ENCODE measurements around the gene XPR1.

The XPR1 gene

DNA sequence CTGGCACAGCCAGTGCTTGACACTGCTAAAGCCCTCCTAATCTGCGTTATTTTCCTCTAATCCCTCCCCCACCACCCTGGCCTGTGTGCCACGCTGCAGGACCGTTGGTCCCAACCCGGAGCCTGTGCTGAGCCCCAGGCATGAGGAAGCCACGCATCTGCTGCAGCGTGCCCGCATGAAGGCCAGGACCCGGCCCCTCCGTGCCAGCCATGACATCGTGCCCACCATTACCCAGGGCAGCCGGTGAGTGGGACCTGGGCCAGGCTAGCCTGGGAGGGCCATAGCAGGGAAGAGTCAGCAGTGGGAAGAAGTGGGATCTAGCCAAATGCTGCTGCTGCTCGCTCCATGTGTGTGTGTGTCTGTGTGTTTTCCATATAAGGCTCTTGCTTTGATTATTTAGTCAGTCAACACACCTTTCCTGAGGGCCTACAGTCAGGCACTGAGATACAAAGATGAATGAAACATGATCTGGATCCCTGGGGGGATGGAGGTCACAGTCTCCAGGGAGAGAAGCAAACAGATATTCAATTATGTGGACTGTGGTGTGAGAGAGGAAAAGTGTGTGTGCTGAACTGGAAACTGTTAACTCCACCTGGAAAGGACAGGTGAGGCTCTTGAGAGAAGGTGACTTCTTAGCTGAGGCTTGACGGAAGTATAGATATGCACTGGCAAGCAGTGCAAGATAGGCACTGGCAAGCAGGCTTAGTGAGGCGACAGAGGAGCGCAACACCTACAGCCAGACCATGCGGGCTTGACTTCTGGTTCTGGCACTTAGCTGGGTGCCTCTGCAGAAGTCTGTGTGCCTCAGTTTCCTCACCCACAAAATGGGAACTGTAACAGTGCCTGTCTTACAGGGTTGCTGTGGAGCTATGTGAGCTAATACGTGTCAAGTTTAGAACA lies 296.8 kb downstream of the XPR1 start:
- no peak overlapping the region for H3K27ac ChIP-seq
- peaks cover 0 to 31% (median 14%) of the 10 kb centered on the region in 3 donors for H3K36me3 ChIP-seq
- no peaks in the 10 kb centered on the region for H3K9me3 ChIP-seq
- no peak overlapping the region for H3K4me3 ChIP-seq
- TF ChIP-seq, protein P1, sequence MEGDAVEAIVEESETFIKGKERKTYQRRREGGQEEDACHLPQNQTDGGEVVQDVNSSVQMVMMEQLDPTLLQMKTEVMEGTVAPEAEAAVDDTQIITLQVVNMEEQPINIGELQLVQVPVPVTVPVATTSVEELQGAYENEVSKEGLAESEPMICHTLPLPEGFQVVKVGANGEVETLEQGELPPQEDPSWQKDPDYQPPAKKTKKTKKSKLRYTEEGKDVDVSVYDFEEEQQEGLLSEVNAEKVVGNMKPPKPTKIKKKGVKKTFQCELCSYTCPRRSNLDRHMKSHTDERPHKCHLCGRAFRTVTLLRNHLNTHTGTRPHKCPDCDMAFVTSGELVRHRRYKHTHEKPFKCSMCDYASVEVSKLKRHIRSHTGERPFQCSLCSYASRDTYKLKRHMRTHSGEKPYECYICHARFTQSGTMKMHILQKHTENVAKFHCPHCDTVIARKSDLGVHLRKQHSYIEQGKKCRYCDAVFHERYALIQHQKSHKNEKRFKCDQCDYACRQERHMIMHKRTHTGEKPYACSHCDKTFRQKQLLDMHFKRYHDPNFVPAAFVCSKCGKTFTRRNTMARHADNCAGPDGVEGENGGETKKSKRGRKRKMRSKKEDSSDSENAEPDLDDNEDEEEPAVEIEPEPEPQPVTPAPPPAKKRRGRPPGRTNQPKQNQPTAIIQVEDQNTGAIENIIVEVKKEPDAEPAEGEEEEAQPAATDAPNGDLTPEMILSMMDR (IDR thresholded peaks at IDR 0.05) = no peak
- intact Hi-C loops (cut with DNase I; ENCODE audit: low total_unique reads) = no loop called here
- H3K27me3 ChIP-seq = no peaks in the 10 kb centered on the region
- no peak for DNase-seq
- peaks cover 0 to 20% (median 6%) of the 10 kb centered on the region in 4 donors for H3K4me1 ChIP-seq

DNA sequence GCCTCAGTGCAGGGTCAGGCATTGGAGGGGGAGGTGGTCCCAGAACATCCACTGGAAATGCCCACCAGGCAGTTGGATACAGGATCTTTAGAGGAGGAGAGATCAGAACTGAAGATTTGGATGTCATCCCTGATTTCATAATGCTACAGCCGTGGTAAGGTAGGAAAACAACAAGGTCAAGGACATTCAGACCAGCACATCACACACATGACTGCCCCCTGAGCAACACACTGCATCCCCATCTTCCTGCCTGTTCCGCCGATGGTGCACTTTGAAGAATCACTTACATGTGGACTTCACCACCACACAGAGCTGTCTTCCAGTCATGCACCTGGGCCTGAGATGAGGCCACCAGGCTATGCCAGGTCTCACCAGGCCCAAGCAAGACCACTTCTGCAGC lies 297.6 kb downstream of the XPR1 start:
- TF ChIP-seq, protein P1 (IDR thresholded peaks at IDR 0.05) = no peak
- H3K4me1 ChIP-seq = peaks cover 0 to 20% (median 6%) of the 10 kb centered on the region in 4 donors
- intact Hi-C loops (cut with DNase I; ENCODE audit: low total_unique reads) = no loop called here
- no peak overlapping the region for H3K27ac ChIP-seq
- H3K9me3 ChIP-seq = no peaks in the 10 kb centered on the region
- H3K36me3 ChIP-seq = peaks cover 0 to 31% (median 14%) of the 10 kb centered on the region in 3 donors
- H3K27me3 ChIP-seq = no peaks in the 10 kb centered on the region
- H3K4me3 ChIP-seq = no peak overlapping the region
- DNase-seq = no peak

DNA sequence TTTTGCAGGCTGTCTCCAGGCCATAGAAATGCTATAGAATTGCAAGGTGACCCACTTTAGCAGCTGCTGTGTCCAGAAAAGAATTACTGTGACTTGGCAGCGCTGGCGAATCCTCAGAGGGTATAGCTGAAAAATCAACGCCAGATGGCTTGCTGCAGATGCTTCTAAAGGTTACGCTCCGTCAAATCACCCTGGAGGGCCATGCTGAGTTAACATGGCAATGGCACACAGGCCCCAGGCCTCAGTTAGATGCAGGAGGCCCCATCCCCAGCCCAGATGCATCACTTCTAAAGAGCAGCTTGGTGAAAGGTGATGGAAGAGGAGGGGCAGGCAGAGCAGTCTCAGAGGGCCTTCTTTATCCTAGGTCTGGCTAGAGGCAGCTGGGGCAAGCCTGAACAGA lies 298.9 kb downstream of the XPR1 start:
- intact Hi-C loops (cut with DNase I; ENCODE audit: low total_unique reads) = no loop called here
- TF ChIP-seq, protein P1 (IDR thresholded peaks at IDR 0.05) = no peak
- Histone ChIP-seq H3K9me3 (no peaks in the 10 kb centered on the region), H3K36me3 (peaks cover 5 to 43% (median 21%) of the 10 kb centered on the region in 3 donors), H3K27ac (no peak overlapping the region), H3K27me3 (no peaks in the 10 kb centered on the region), H3K4me1 (peaks cover 0 to 18% (median 6%) of the 10 kb centered on the region in 4 donors), H3K4me3 (no peak overlapping the region)
- no peak for DNase-seq

DNA sequence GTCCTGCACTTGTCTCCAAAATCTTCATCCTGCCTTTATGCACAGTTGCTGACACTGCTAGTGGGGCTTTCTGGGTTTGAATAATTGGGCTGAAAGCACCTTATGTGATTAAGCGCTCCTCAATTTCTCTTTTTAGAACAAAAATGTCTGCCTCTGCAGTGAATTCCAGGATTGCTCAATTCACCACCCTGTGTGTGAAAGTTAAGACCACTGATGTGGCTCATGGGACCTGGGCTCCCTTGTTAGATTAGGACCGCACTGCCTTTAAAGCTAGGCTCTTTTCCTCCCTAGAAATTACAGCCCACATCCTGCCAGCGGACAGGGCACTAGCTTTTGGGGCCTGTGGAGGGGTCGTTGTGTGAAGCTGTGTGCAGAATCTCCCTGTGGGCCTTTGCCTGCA lies 299.7 kb downstream of the XPR1 start:
- TF ChIP-seq, protein P1 (IDR thresholded peaks at IDR 0.05) = no peak

DNA sequence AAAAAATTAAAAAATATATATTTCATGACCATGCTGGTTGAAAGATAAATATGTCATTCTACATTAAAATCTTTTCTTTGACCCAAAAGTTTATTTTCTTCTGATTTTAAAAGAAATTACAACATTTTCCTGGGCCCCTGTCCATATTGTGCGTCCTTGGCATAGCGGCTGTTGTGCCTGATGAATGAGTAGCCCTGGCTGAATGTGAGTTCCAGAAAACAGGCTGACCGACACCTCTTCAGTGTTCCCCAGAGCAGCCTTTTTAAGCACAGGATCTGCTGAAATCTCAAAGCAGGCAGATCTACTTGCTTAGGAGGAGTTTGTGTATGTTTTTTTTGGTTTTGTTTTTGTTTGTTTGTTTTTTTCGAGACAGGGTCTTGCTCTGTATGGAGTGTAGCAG lies 300.6 kb downstream of the XPR1 start:
- Histone ChIP-seq H3K4me1 (peaks cover 0 to 5% (median 0%) of the 10 kb centered on the region in 4 donors), H3K36me3 (peaks cover 5 to 60% (median 36%) of the 10 kb centered on the region in 3 donors), H3K27ac (no peak overlapping the region), H3K9me3 (no peaks in the 10 kb centered on the region), H3K27me3 (no peaks in the 10 kb centered on the region), H3K4me3 (no peak overlapping the region)
- intact Hi-C loops (cut with DNase I; ENCODE audit: low total_unique reads) = no loop called here
- DNase-seq = no peak
- TF ChIP-seq, protein P1 (IDR thresholded peaks at IDR 0.05) = no peak

More for the DNA sequence above, 299.7 kb downstream of the XPR1 start:
- H3K27me3 ChIP-seq = no peaks in the 10 kb centered on the region
- H3K36me3 ChIP-seq = peaks cover 5 to 52% (median 30%) of the 10 kb centered on the region in 3 donors
- no peak overlapping the region for H3K4me3 ChIP-seq
- H3K9me3 ChIP-seq = no peaks in the 10 kb centered on the region
- intact Hi-C loops (cut with DNase I; ENCODE audit: low total_unique reads) = no loop called here
- peaks cover 0 to 10% (median 3%) of the 10 kb centered on the region in 4 donors for H3K4me1 ChIP-seq
- no peak for DNase-seq
- no peak overlapping the region for H3K27ac ChIP-seq
